Liver (tissue), 9 donors: ENCODE results near the gene GJC3. TPM values are rescaled to one million over a fixed set of nuclear protein-coding genes. Genes with fewer than 3 reads are reported as not detected.

Experiments used
- DNase-seq: peaks from one replicate; pipeline ENCODE4 v3.0.0-alpha.2; 2017; ENCODE audit warnings: low spot score
- H3K27ac ChIP-seq, 2 donors: one replicate each; pipeline ENCODE4 v1.7.0; 2013; ENCODE audit warnings: inconsistent platforms in 2 of 2, low read length in 2 of 2, control low read depth in 1 of 2, low read depth in 1 of 2, mild to moderate bottlenecking in 1 of 2
- H3K27me3 ChIP-seq, 4 donors: one replicate each; pipeline versions ENCODE4 v1.6.1 to v1.7.0; 2013; ENCODE audit warnings: low read length in 3 of 4, inconsistent platforms in 1 of 4, mild to moderate bottlenecking in 1 of 4, moderate library complexity in 1 of 4; ENCODE audit not compliant: control insufficient read depth in 4 of 4, insufficient read depth in 4 of 4
- H3K36me3 ChIP-seq, 4 donors: one replicate each; pipeline versions ENCODE4 v1.6.1 to v1.7.0; 2013; ENCODE audit warnings: low read length in 3 of 4, mild to moderate bottlenecking in 3 of 4, low read depth in 1 of 4, moderate library complexity in 1 of 4; ENCODE audit not compliant: control insufficient read depth in 4 of 4, insufficient read depth in 3 of 4
- H3K4me1 ChIP-seq, 4 donors: one replicate each; pipeline versions ENCODE4 v1.6.1 to v1.7.0; 2013; ENCODE audit warnings: low read length in 3 of 4, mild to moderate bottlenecking in 3 of 4, moderate library complexity in 1 of 4; ENCODE audit not compliant: control insufficient read depth in 4 of 4, insufficient read depth in 4 of 4
- H3K4me3 ChIP-seq, 3 donors: one replicate each; pipeline versions ENCODE4 v1.6.1 to v1.7.0; 2013; ENCODE audit warnings: low read length in 3 of 3, control low read depth in 1 of 3, low read depth in 1 of 3, mild to moderate bottlenecking in 1 of 3
- H3K9ac ChIP-seq, 2 donors: one replicate each; pipeline ENCODE4 v1.7.0; 2013; ENCODE audit warnings: low read length in 2 of 2, mild to moderate bottlenecking in 2 of 2, moderate library complexity in 2 of 2, control low read depth in 1 of 2, low read depth in 1 of 2
- H3K9me3 ChIP-seq, 4 donors: one replicate each; pipeline versions ENCODE4 v1.6.1 to v1.7.0; 2013; ENCODE audit warnings: low read length in 3 of 4; ENCODE audit not compliant: control insufficient read depth in 4 of 4
- EGR1 ChIP-seq, 2 donors: IDR thresholded peaks; 2 replicates each; pipeline ENCODE4 v1.6.1; 2016 to 2018; ENCODE audit warnings: antibody characterized with exemption in 2 of 2, low read depth in 2 of 2
- FOXA1 ChIP-seq: IDR thresholded peaks from 2 replicates; pipeline ENCODE4 v1.6.1; 2016; ENCODE audit warnings: antibody characterized with exemption
- FOXA2 ChIP-seq: IDR thresholded peaks from 2 replicates; pipeline ENCODE4 v1.6.1; 2016; ENCODE audit warnings: antibody characterized with exemption
- GABPA ChIP-seq, 2 donors: IDR thresholded peaks in 1 of 2; conservative IDR thresholded peaks in 1 of 2; 2 replicates each; pipeline ENCODE4 v1.6.1; 2016; ENCODE audit warnings: antibody characterized with exemption in 2 of 2, mild to moderate bottlenecking in 1 of 2, moderate library complexity in 1 of 2
- HNF4A ChIP-seq, 2 donors: conservative IDR thresholded peaks; 2 replicates each; pipeline ENCODE4 v1.6.1; 2016; ENCODE audit warnings: antibody characterized with exemption in 2 of 2, mild to moderate bottlenecking in 2 of 2
- HNF4G ChIP-seq: IDR thresholded peaks from 2 replicates; pipeline ENCODE4 v1.6.1; 2016; ENCODE audit warnings: antibody characterized with exemption
- JUND ChIP-seq, 2 donors: IDR thresholded peaks; 2 replicates each; pipeline ENCODE4 v1.6.1; 2016; ENCODE audit warnings: antibody characterized with exemption in 2 of 2
- NR2F2 ChIP-seq: IDR thresholded peaks from 2 replicates; pipeline ENCODE4 v1.6.1; 2016; ENCODE audit warnings: antibody characterized with exemption
- RAD21 ChIP-seq, 2 donors: IDR thresholded peaks; 2 replicates each; pipeline ENCODE4 v1.6.1; 2016; ENCODE audit warnings: antibody characterized with exemption in 2 of 2, mild to moderate bottlenecking in 2 of 2
- RXRA ChIP-seq, 2 donors: IDR thresholded peaks; 2 replicates each; pipeline ENCODE4 v1.6.1; 2017 to 2018; ENCODE audit warnings: antibody characterized with exemption in 2 of 2, mild to moderate bottlenecking in 1 of 2
- SP1 ChIP-seq: IDR thresholded peaks from 2 replicates; pipeline ENCODE4 v1.6.1; 2018; ENCODE audit warnings: antibody characterized with exemption, mild to moderate bottlenecking
- TAF1 ChIP-seq: conservative IDR thresholded peaks from 2 replicates; pipeline ENCODE4 v1.6.1; 2016; ENCODE audit warnings: antibody characterized with exemption, mild to moderate bottlenecking
- YY1 ChIP-seq: IDR thresholded peaks from 2 replicates; pipeline ENCODE4 v1.6.1; 2016; ENCODE audit warnings: antibody characterized with exemption, mild to moderate bottlenecking
- WGBS: extraction: QIAGEN DNeasy Blood & Tissue Kit; methylation state at CpG from one replicate; pipeline ENCODE4 v1.1.7; 2013; 5-methylcytosine and 5-hydroxymethylcytosine counted together
- polyA plus RNA-seq, 2 donors: library from polyadenylated mRNA; stranded (reverse) in 1 of 2; unstranded in 1 of 2; fragments of 200-250 nt in 1 of 2; fragments of >200 nt in 1 of 2; fragmentation: Nextera tagmentation in 1 of 2; extraction: Ambion mirVana in 1 of 2; gene quantifications; one replicate each; pipeline versions ENCODE4 v1.2.1 to v1.2.3, GENCODE V29; 2013 to 2015
- total RNA-seq, 2 donors: library from RNA; depleted of rRNA; stranded (reverse); fragments of >200 nt; gene quantifications; one replicate each; pipeline ENCODE4 v1.2.3, GENCODE V29; 2014
- TF ChIP-seq, protein P1 (sequence below): IDR thresholded peaks from 2 replicates; pipeline ENCODE4 v1.6.1; 2016; ENCODE audit warnings: antibody characterized with exemption
- TF ChIP-seq, protein P2 (sequence below): IDR thresholded peaks from 2 replicates; pipeline ENCODE4 v1.6.1; 2016; ENCODE audit warnings: antibody characterized with exemption, mild to moderate bottlenecking
- TF ChIP-seq, protein P3 (sequence below): fragments of 150-350 bp; IDR thresholded peaks from 2 replicates; pipeline ENCODE4 v1.5.1; 2017; ENCODE audit warnings: improper control_type of control experiment, low read depth, low read length; ENCODE audit not compliant: missing input control
- TF ChIP-seq, protein P4 (sequence below): IDR thresholded peaks from 2 replicates; pipeline ENCODE4 v1.6.1; 2016; ENCODE audit warnings: antibody characterized with exemption
- TF ChIP-seq, protein P5 (sequence below): IDR thresholded peaks from 2 replicates; pipeline ENCODE4 v1.6.1; 2016; ENCODE audit warnings: antibody characterized with exemption
- donor health status: healthy.
- donor health status: healthy.
- donor health status: healthy.
- donor health status: healthy.
- donor health status: healthy.

The GJC3 gene
- total and polyA plus RNA-seq, 4 donors, result 0.08 to 1.3 (median 0.14) TPM

DNA sequence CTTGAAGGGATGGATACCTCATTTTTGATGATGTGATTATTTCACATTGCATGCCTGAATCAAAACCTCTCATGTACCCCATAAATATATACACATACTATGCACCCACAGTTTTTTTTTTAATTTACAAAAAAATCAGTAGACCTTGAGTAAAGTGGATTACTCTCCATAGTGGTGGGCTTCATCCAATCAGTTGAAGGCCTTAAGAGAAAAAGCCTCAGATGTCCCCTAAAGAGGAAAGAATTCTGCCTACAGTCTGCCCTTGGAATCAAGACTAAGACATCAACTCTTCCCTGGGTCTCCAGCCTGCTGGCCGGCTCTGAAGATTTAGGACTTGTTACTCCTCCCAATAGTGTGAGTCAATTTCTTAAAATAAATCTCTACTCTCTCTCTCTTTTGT is 45.3 kb upstream of the GJC3 start:
- peak overlapping the region; percentile 70 to 89 for H3K9ac ChIP-seq
- no peaks in the 10 kb centered on the region for H3K9me3 ChIP-seq
- peak overlapping the region; percentile 34 to 82 (median 82) for H3K4me3 ChIP-seq
- peak overlapping the region; percentile 91 for H3K27ac ChIP-seq
- WGBS, result 43% methylated on average over 1 of the region's 1 CpG
- peaks cover 22 to 46% (median 35%) of the 10 kb centered on the region in 4 donors for H3K4me1 ChIP-seq
- DNase-seq, result no peak
- no peaks in the 10 kb centered on the region for H3K27me3 ChIP-seq
- TF ChIP-seq YY1 (no peak), HNF4G (no peak), SP1 (no peak), EGR1 (IDR thresholded peaks at IDR 0.05; ENCODE audit: low read depth in 2 of 2) (no peak), FOXA2 (no peak), GABPA (IDR thresholded peaks at IDR 0.05 in 1 of 2, conservative IDR thresholded peaks at IDR 0.05 in 1 of 2) (no peak), RAD21 (IDR thresholded peaks at IDR 0.05) (no peak), FOXA1 (no peak), JUND (IDR thresholded peaks at IDR 0.05) (no peak), TAF1 (no peak), NR2F2 (no peak), HNF4A (conservative IDR thresholded peaks at IDR 0.05) (no peak), RXRA (IDR thresholded peaks at IDR 0.05) (no peak)
- TF ChIP-seq, protein P1, sequence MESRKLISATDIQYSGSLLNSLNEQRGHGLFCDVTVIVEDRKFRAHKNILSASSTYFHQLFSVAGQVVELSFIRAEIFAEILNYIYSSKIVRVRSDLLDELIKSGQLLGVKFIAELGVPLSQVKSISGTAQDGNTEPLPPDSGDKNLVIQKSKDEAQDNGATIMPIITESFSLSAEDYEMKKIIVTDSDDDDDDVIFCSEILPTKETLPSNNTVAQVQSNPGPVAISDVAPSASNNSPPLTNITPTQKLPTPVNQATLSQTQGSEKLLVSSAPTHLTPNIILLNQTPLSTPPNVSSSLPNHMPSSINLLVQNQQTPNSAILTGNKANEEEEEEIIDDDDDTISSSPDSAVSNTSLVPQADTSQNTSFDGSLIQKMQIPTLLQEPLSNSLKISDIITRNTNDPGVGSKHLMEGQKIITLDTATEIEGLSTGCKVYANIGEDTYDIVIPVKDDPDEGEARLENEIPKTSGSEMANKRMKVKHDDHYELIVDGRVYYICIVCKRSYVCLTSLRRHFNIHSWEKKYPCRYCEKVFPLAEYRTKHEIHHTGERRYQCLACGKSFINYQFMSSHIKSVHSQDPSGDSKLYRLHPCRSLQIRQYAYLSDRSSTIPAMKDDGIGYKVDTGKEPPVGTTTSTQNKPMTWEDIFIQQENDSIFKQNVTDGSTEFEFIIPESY, result no peak
- TF ChIP-seq, protein P2, sequence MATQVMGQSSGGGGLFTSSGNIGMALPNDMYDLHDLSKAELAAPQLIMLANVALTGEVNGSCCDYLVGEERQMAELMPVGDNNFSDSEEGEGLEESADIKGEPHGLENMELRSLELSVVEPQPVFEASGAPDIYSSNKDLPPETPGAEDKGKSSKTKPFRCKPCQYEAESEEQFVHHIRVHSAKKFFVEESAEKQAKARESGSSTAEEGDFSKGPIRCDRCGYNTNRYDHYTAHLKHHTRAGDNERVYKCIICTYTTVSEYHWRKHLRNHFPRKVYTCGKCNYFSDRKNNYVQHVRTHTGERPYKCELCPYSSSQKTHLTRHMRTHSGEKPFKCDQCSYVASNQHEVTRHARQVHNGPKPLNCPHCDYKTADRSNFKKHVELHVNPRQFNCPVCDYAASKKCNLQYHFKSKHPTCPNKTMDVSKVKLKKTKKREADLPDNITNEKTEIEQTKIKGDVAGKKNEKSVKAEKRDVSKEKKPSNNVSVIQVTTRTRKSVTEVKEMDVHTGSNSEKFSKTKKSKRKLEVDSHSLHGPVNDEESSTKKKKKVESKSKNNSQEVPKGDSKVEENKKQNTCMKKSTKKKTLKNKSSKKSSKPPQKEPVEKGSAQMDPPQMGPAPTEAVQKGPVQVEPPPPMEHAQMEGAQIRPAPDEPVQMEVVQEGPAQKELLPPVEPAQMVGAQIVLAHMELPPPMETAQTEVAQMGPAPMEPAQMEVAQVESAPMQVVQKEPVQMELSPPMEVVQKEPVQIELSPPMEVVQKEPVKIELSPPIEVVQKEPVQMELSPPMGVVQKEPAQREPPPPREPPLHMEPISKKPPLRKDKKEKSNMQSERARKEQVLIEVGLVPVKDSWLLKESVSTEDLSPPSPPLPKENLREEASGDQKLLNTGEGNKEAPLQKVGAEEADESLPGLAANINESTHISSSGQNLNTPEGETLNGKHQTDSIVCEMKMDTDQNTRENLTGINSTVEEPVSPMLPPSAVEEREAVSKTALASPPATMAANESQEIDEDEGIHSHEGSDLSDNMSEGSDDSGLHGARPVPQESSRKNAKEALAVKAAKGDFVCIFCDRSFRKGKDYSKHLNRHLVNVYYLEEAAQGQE, result no peak
- TF ChIP-seq, protein P3, sequence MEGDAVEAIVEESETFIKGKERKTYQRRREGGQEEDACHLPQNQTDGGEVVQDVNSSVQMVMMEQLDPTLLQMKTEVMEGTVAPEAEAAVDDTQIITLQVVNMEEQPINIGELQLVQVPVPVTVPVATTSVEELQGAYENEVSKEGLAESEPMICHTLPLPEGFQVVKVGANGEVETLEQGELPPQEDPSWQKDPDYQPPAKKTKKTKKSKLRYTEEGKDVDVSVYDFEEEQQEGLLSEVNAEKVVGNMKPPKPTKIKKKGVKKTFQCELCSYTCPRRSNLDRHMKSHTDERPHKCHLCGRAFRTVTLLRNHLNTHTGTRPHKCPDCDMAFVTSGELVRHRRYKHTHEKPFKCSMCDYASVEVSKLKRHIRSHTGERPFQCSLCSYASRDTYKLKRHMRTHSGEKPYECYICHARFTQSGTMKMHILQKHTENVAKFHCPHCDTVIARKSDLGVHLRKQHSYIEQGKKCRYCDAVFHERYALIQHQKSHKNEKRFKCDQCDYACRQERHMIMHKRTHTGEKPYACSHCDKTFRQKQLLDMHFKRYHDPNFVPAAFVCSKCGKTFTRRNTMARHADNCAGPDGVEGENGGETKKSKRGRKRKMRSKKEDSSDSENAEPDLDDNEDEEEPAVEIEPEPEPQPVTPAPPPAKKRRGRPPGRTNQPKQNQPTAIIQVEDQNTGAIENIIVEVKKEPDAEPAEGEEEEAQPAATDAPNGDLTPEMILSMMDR, result no peak
- TF ChIP-seq, protein P4, sequence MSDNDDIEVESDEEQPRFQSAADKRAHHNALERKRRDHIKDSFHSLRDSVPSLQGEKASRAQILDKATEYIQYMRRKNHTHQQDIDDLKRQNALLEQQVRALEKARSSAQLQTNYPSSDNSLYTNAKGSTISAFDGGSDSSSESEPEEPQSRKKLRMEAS, result no peak
- TF ChIP-seq, protein P5, sequence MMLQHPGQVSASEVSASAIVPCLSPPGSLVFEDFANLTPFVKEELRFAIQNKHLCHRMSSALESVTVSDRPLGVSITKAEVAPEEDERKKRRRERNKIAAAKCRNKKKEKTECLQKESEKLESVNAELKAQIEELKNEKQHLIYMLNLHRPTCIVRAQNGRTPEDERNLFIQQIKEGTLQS, result no peak
- peaks cover 0 to 10% (median 9%) of the 10 kb centered on the region in 4 donors for H3K36me3 ChIP-seq
